Neural cell (in vitro differentiated cells): ENCODE results near the gene HDAC1. TPM values are rescaled to one million over a fixed set of nuclear protein-coding genes. Genes with fewer than 3 reads are reported as not detected.

Experiments used
- H2AFZ ChIP-seq: fragments of 200-600, 300-800 bp; sonication (generic), shearing (Covaris generic); 2 replicates; pipeline ENCODE4 v1.6.0; 2014; ENCODE audit warnings: low read depth, mild to moderate bottlenecking, antibody characterized with exemption, low read length, moderate library complexity
- H3F3A ChIP-seq: fragments of 200-600 bp; shearing (Covaris generic); 2 replicates; pipeline ENCODE4 v1.6.1; 2016; ENCODE audit warnings: mild to moderate bottlenecking, moderate library complexity, mixed read lengths, antibody characterized with exemption, low read length; ENCODE audit not compliant: insufficient read depth, poor library complexity, severe bottlenecking
- H3K27ac ChIP-seq: fragments of 200-600, 300-800 bp; sonication (generic), shearing (Covaris generic); 2 replicates; pipeline ENCODE4 v1.5.1; 2014; ENCODE audit warnings: mild to moderate bottlenecking, low read length, moderate library complexity
- H3K27me3 ChIP-seq: fragments of 300-800, 200-600 bp; sonication (generic), shearing (Covaris generic); 2 replicates; pipeline ENCODE4 v1.6.0; 2014; ENCODE audit warnings: mild to moderate bottlenecking, low read depth, low read length, moderate library complexity; ENCODE audit not compliant: insufficient read depth
- H3K36me3 ChIP-seq: fragments of 300-800, 200-600 bp; sonication (generic), shearing (Covaris generic); 2 replicates; pipeline ENCODE4 v1.5.1; 2014; ENCODE audit warnings: mild to moderate bottlenecking, antibody characterized with exemption, low read length, moderate library complexity; ENCODE audit not compliant: insufficient read depth
- H3K4me2 ChIP-seq: fragments of 300-800, 200-600 bp; sonication (generic), shearing (Covaris generic); 2 replicates; pipeline ENCODE4 v1.6.0; 2014; ENCODE audit warnings: mild to moderate bottlenecking, low read length
- H3K4me3 ChIP-seq: fragments of 300-800, 200-600 bp; sonication (generic), shearing (Covaris generic); 2 replicates; pipeline ENCODE4 v1.5.1; 2014; ENCODE audit warnings: mild to moderate bottlenecking, low read length, moderate library complexity
- H3K79me2 ChIP-seq: fragments of 200-600 bp; shearing (Covaris generic); replicated peaks from 2 replicates; pipeline ENCODE4 v1.6.0; 2014; ENCODE audit warnings: mild to moderate bottlenecking, low read length, moderate library complexity; ENCODE audit not compliant: insufficient read depth
- H3K9ac ChIP-seq: fragments of 300-800, 200-600 bp; sonication (generic), shearing (Covaris generic); 2 replicates; pipeline ENCODE4 v1.6.1; 2016; ENCODE audit warnings: mild to moderate bottlenecking, low read length, mixed read lengths
- H3K9me2 ChIP-seq: fragments of 200-600 bp; shearing (Covaris generic); 2 replicates; pipeline ENCODE4 v1.6.1; 2016; ENCODE audit warnings: mild to moderate bottlenecking, low read length, mixed read lengths; ENCODE audit not compliant: insufficient read depth
- H3K9me3 ChIP-seq: fragments of 200-600, 300-800 bp; sonication (generic), shearing (Covaris generic); 2 replicates; pipeline ENCODE4 v1.6.1; 2016; ENCODE audit warnings: mild to moderate bottlenecking, mixed run types, low read length, moderate library complexity, mixed read lengths
- H4K20me1 ChIP-seq: fragments of 200-600 bp; shearing (Covaris generic); 2 replicates; pipeline ENCODE4 v1.6.1; 2016; ENCODE audit warnings: mild to moderate bottlenecking, mixed run types; ENCODE audit not compliant: insufficient read depth
- CTCF ChIP-seq: fragments of 450-650 bp; IDR thresholded peaks from 2 replicates; pipeline ENCODE4 v1.5.1; 2014; ENCODE audit warnings: antibody characterized with exemption, mild to moderate bottlenecking, moderate library complexity; ENCODE audit not compliant: poor library complexity, severe bottlenecking
- EP300 ChIP-seq: fragments of 450-650 bp; conservative IDR thresholded peaks from 2 replicates; pipeline ENCODE4 v1.6.1; 2014; ENCODE audit warnings: antibody characterized with exemption, mild to moderate bottlenecking, moderate library complexity; ENCODE audit not compliant: poor library complexity, severe bottlenecking
- EZH2 ChIP-seq: fragments of 200-600, 300-800 bp; shearing (Covaris generic), sonication (generic); IDR thresholded peaks from 2 replicates; pipeline ENCODE4 v1.6.1; 2014; ENCODE audit warnings: antibody characterized with exemption, low read length, borderline replicate concordance, mild to moderate bottlenecking; ENCODE audit not compliant: insufficient read depth, poor library complexity, severe bottlenecking
- MXI1 ChIP-seq: fragments of 450-650 bp; conservative IDR thresholded peaks from 2 replicates; pipeline ENCODE4 v1.6.1; 2014; ENCODE audit warnings: antibody characterized with exemption, mild to moderate bottlenecking; ENCODE audit not compliant: poor library complexity, severe bottlenecking
- POLR2AphosphoS5 ChIP-seq: IDR thresholded peaks from 2 replicates; pipeline ENCODE4 v1.6.1; 2012
- RAD21 ChIP-seq: fragments of 450-650 bp; conservative IDR thresholded peaks from 2 replicates; pipeline ENCODE4 v1.6.1; 2014; ENCODE audit warnings: antibody characterized with exemption, mild to moderate bottlenecking, moderate library complexity
- REST ChIP-seq: IDR thresholded peaks from 2 replicates; pipeline ENCODE4 v1.6.1; 2012; ENCODE audit warnings: borderline replicate concordance
- SMC3 ChIP-seq: fragments of 450-650 bp; conservative IDR thresholded peaks from 2 replicates; pipeline ENCODE4 v1.6.1; 2014; ENCODE audit warnings: antibody characterized with exemption, mild to moderate bottlenecking, moderate library complexity; ENCODE audit not compliant: poor library complexity
- TAF1 ChIP-seq: IDR thresholded peaks from 2 replicates; pipeline ENCODE4 v1.6.1; 2012; ENCODE audit warnings: low read depth
- polyA plus RNA-seq: library from polyadenylated mRNA; depleted of rRNA; stranded (reverse); fragments of >200 nt; gene quantifications from 2 replicates; pipeline ENCODE4 v1.2.3, GENCODE V29; 2014

Gene HDAC1
- polyA plus RNA-seq, 1 donor from 2014 or later: 60.8 TPM

GRCh38 chr1:32341186-32341757, 49.4 kb downstream of the HDAC1 start:
- Histone ChIP-seq H3K27me3 (no peaks in the 10 kb centered on the region), H3F3A (no peaks in the 10 kb centered on the region), H3K79me2 (peaks cover 1% of the 10 kb centered on the region), H3K9me3 (no peaks in the 10 kb centered on the region), H3K9ac (no peak overlapping the region), H2AFZ (no peak overlapping the region), H3K36me3 (no peaks in the 10 kb centered on the region), H3K4me3 (no peak overlapping the region), H4K20me1 (no peaks in the 10 kb centered on the region), H3K9me2 (no peaks in the 10 kb centered on the region), H3K27ac (no peak overlapping the region), H3K4me2 (no peak overlapping the region)
- no peak for TF ChIP-seq EZH2
- no peak for TF ChIP-seq TAF1
- no peak for TF ChIP-seq SMC3
- TF ChIP-seq RAD21: no peak
- no peak for TF ChIP-seq CTCF
- TF ChIP-seq MXI1: no peak
- TF ChIP-seq POLR2AphosphoS5: no peak
- TF ChIP-seq EP300: no peak
- no peak for TF ChIP-seq REST

- H3K9ac ChIP-seq: no peak overlapping the region
- H3K9me3 ChIP-seq: no peaks in the 10 kb centered on the region
- no peaks in the 10 kb centered on the region for H3K36me3 ChIP-seq
- no peak overlapping the region for H2AFZ ChIP-seq
- H3F3A ChIP-seq: no peaks in the 10 kb centered on the region
- H3K27me3 ChIP-seq: no peaks in the 10 kb centered on the region
- no peaks in the 10 kb centered on the region for H3K9me2 ChIP-seq
- H3K4me2 ChIP-seq: no peak overlapping the region
- H3K79me2 ChIP-seq: no peaks in the 10 kb centered on the region
- no peaks in the 10 kb centered on the region for H4K20me1 ChIP-seq
- no peak overlapping the region for H3K27ac ChIP-seq
- no peak for TF ChIP-seq MXI1
- no peak for TF ChIP-seq CTCF
- TF ChIP-seq SMC3: no peak
- no peak for TF ChIP-seq EP300
- no peak for TF ChIP-seq RAD21
- no peak for TF ChIP-seq TAF1
- TF ChIP-seq REST: no peak
- no peak for TF ChIP-seq POLR2AphosphoS5
- no peak for TF ChIP-seq EZH2
- no peak overlapping the region for H3K4me3 ChIP-seq
Observed at GRCh38 chr1:32341971-32342370, 50.1 kb downstream of the HDAC1 start.
